ENCODE measurements around the gene EXD3.
"Not testable (repeated sequence)": the region's sequence is repeated elsewhere in the genome, so short reads cannot be mapped to it uniquely, and the experiment has no call there.

EXD3 gene

GRCh38 chr9:137430723-137431415 is 7.9 kb upstream of the EXD3 start:
- no peak for DNase-seq

- DNase-seq = no peak
Observed at GRCh38 chr9:137429974-137430722, 7.2 kb upstream of the EXD3 start.

GRCh38 chr9:137429546-137429890 is 6.6 kb upstream of the EXD3 start:
- no peak for DNase-seq

- no peak for DNase-seq
Observed at GRCh38 chr9:137428841-137429545, 6.0 kb upstream of the EXD3 start.

- no peak for DNase-seq
Observed at GRCh38 chr9:137428311-137428630, 5.3 kb upstream of the EXD3 start.

GRCh38 chr9:137427454-137428310 is 4.7 kb upstream of the EXD3 start:
- no peak for DNase-seq

- DNase-seq = no peak
Observed at GRCh38 chr9:137426018-137426681, 3.2 kb upstream of the EXD3 start.

GRCh38 chr9:137423514-137424291 is 741 bp upstream of the EXD3 start:
- DNase-seq = no peak

GRCh38 chr9:137421838-137422603 is 941 bp downstream of the EXD3 start:
- no peak for DNase-seq

GRCh38 chr9:137417161-137418021 is 5.6 kb downstream of the EXD3 start:
- no peak for DNase-seq

GRCh38 chr9:137416563-137417151 is 6.3 kb downstream of the EXD3 start:
- DNase-seq = no peak

GRCh38 chr9:137416006-137416562 is 6.9 kb downstream of the EXD3 start:
- DNase-seq = no peak

GRCh38 chr9:137415451-137415850 is 7.5 kb downstream of the EXD3 start:
- no peak for DNase-seq

- DNase-seq = no peak
Observed at GRCh38 chr9:137412431-137412830, 10.5 kb downstream of the EXD3 start.

- no peak for DNase-seq
Observed at GRCh38 chr9:137411645-137412380, 11.1 kb downstream of the EXD3 start.

GRCh38 chr9:137411260-137411644 is 11.7 kb downstream of the EXD3 start:
- DNase-seq = no peak

- no peak for DNase-seq
Observed at GRCh38 chr9:137410891-137411249, 12.1 kb downstream of the EXD3 start.

- DNase-seq = not testable (repeated sequence)
Observed at GRCh38 chr9:137410236-137410890, 12.6 kb downstream of the EXD3 start.

Measured in NCI-H446 (cell line).